Measurements from ENCODE around the gene SP6.
A peak's percentile ranks its signal among the peaks of the same experiment; 100 is the strongest.

The SP6 gene

DNA sequence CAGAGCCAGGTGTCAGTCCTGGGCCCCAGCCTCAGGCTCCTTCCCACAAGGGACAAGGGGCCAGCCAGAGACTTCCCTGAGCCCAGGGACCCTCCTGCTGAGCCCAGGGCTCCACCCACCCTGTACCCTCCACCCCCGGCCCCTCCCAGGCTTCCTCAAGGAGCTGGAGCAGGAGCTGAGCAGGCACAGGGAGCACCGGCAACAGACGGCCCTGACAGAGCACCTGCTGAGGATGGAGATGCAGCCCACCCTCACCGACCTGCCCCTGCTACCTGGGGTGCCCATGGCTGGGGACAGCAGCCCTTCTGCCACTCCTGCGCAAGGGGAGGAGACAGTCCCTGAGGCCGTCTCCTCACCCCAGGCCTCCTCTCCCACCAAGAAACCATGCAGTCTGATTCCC, 14.4 kb downstream of the SP6 start:
- no peak for DNase-seq (ENCODE audit: low read depth, low spot score)

DNA sequence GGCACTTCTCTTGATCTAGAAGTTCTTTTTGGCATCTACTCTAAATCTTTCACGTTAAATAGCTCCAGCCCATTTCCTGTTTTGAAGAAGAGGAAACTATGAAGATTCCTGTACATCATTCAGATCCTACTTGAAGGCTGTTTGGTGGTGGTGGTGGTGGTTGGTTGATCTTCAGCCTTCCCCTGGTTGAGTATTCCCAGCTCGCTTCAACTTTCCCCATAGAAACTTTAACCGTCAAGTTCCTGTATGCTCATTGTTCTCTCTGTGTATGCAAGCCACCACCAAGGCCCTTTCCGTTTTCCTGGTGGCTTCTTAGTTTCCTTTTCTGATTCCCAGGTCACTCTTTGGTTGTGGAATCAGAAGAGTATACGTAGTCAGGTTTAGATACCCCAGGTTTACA, 16.2 kb downstream of the SP6 start:
- DNase-seq (ENCODE audit: low read depth, low spot score): no peak

DNA sequence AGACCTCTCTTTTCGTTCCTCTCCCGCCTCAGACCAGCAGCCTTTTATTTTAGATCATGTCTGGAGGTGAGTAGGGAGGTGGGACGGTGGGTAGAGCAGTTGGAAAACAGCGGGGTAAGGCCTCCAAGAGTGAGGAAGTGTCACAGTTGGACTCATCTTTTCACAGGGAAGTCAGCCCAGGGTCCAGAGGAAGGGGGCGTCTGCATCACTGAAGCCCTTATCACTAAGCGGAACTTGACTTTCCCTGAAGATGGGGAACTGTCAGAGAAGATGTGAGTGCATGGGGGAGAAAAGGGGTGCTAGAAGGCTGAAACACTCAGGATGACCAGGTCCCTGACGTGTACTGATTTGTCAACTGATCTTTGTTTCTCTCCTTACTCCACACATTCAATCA, 19.0 kb downstream of the SP6 start:
- DNase-seq (ENCODE audit: low read depth, low spot score): no peak

DNA sequence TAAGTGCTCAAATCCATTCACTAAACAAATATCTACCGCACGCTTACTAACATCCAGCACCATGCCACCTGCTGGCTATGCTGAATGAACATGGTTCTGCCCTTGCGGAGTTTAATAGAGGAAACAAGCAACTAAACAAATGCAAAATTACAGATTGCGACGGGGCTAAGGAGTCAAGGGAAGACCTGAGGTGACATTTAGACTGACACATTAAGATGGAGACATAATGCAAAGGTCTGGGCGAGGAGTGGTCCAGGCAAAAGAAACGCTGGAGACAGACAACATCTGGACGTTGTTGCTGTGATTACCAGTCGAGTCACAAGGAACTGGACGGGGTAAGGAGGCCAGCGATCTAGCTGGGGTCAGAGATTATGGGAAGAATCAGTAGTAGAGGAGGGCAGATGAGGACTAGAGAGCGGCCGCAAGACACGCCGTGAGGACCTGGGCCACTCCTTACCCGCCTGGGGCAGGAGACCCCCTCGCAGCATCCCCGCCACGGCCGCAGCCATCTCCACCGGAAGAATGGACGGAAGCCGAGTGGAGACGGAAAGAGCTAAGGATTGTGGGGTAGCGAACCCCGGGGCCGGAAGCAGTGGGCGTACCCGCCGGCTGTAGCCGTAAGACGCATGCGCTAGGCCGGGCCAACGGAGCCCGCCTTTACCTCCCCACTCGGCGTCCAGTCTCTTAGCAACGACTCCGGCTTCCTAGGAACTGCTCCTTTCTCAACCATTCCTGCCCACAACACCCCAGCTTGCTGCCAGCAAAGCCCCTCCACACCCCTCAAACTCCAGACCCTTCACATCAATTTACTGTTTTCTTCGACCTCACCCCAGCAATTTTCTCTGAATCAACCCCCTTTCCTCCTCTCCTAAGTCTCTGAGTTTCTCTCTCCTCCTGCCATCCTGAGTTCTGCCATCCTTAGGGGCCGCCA, 19.7 kb downstream of the SP6 start, which contains the start of the genes LRRC46 and MRPL10:
LRRC46 (plus strand) TSS at position 668 of the 931 bp plus-strand sequence. CDS start 320 bp downstream, outside the sequence.
MRPL10 (minus strand) TSS at position 539 of the 931 bp plus-strand sequence; CDS start at position 509, 30 bp downstream.
- peak; percentile 74 for DNase-seq (ENCODE audit: low read depth, low spot score)

DNA sequence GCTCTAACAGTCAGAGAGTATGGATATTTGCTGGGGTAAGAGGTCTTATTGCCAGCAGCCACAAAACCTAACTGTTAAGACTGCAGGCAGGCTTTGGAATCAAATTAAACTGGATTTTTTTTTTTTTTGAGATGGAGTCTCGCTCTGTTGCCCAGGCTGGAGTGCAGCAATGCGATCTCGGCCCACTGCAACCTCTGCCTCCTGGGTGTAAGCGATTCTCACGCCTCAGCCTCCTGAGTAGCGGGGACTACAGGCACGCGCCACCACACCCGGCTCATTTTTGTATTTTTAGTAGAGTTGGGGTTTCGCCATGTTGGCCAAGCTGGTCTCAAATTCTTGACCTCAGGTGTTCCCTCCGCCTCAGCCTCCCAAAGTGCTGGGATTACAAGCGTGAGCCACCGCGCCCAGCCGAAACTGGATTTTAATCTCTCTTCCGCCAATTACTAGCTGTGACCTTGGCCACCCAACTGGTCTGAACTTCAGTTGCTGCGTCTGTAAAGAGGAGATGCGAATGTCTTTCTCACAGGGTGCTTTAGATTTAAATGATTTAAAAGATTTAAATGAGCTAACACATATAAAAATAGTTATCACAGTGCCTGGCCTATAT, 20.5 kb downstream of the SP6 start:
- no peak for DNase-seq (ENCODE audit: low read depth, low spot score)

DNA sequence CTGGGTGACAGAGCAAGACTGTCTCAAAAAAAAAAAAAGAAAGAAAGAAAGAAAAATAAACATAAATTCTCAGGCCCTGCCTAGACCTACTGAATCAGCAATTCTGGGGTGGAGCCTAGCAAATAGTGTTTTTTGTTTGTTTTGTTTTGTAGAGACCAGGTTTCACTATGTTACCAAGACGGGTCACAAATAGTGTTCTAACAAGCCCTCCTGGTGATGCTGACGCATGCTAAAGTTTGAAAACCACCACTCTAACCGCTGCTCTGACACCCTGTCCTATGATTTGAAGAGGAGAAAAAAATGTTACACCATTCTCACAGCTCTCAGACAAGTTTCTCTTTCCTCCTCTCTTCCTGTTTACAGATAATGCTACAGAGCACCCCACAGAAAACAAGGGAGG, 21.1 kb downstream of the SP6 start:
- no peak for DNase-seq (ENCODE audit: low read depth, low spot score)

DNA sequence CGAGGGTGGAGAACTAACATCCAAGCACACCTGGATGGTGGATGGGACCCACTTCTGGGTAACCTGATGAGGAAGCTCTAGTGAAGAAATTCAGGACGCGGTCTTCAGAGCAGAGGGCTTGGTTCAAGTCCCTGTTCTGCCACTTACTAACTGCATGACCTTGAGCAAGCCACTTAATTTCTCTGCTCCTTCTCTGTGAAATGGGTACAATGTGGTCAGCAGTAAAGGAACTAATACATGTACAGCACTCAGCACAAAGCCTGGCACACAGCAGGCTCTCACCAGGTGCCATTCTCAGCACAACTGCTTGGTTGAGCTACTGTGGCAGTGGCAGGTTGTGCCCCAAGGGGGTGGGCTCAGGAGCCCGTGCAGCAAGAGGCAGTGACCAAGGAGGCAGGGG, 27.4 kb downstream of the SP6 start:
- DNase-seq (ENCODE audit: low read depth, low spot score): no peak

DNA sequence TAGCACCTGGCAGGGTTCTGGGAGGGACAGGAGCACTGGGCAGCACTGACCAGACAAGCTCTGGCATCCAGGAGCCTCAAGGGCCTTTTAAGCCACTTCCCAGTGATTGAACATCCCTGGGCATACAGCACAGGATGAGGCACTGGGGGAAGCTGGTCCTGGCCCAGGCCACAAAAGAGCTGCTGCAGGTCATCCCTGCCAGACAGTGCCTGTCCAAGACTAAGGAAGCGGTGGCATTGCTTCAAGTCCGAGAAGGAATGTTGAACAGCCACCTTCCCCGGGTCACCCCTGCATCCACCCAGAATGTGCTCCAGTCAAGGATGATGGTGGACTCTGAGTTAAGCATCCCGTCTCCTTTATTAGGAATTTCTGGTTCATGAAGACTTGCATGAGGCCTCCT, 28.2 kb downstream of the SP6 start:
- DNase-seq (ENCODE audit: low read depth, low spot score): no peak

DNA sequence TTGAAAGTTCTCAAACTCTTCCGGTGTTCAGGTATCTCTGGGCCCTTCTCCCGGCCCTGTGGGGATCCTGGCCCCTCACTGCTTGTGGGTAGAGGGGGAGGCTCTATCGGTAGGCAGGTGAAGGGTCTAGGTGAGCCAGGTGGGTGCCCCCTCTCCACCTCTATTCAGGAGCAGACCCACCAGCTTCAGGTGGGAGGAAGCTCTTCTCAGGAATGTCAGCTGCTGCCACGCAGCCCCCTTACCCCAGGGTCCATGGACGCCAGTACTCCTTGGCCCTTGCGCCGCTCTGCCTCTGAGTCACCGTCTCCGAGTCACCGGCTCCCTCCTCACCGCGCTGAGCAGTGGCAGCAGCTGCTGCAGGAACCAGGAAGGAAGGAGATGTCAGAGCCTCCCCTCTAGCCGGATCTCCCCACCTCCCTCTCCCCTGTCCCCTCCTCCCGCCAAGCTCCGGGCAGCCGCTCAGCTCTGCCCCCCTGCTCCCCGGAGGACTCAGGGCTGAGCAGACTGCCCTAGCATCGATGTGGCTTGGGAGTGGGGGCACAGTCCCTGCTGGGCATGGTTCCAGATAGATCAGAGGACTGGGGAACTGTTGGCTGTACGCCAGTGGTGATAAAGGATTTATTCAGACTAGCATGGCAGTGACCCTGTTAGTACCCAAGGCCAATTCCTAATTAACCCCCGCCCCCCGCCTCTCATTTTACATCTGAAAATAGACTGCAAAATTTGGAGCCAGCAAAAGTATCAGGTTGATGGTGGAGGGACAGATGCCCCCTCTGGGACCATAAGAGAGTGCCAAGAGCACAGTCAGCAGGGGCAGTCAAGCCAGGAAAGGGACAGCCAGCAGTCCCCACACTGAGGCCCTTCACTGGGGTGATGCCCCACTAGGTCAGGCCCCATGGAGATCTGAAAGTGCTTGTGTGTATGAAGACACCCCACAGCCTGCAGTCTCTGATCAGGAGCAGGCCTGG, 29.3 kb downstream of the SP6 start, which contains the start of gene OSBPL7:
OSBPL7 (minus strand) TSS at position 371 of the 968 bp plus-strand sequence. CDS start 1,516 bp downstream, outside the sequence.
- no peak for DNase-seq (ENCODE audit: low read depth, low spot score)

DNA sequence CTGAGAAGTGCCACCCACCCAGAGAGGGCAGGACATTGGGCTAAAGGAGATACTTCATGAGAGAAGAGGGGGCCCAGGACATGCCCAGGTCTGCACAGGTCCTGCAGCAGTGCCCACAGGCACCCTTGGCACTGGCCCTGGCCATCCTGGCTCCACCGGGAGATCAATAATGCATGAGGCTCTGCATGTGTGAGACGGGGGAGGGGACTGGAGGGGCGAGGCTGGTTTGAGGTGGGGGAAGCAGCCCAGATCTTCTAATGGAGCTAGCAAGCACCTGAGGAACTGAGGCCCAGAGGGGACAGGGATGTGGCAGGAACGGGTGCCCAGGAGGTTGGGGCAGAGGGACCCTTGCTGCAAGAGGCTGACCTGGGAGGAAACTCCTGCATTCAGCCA, 29.9 kb downstream of the SP6 start:
- DNase-seq (ENCODE audit: low read depth, low spot score): no peak

DNA sequence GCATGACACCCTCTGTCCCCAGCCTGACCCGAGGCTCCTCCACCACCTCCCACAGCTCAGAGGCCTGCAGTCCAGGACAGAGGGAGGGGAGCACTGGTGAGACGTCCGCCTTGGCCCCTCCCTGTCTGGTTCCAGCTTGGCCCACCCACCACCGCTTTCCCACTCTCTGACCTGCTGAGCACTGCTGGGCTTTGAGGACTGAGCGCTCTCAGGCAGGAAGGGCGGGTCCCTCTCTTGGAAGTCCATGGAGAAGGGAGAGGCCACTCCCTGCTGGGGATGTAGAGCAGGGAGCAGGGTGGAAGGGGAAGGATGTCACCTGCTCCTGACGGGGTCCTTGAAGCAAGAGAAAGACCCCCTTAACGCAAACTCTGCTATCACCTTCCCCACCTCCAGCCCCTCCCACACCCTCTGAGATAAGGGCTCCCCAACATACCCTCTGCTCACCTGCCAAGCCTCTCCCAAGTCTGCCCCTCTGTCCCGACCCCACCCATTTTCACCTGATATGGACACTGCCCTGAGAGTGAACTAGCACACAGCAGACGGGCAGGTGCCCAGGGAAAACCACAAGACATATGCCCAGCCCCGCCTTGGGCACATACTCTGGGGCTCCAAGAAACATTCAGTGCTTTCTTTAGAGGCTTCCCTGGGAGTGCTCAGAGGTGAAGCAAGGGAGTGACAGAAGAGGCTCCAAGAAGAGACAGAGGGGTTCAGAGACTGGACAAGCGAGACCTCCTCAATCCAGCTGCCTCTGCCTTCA, 30.8 kb downstream of the SP6 start:
- DNase-seq (ENCODE audit: low read depth, low spot score): no peak

DNA sequence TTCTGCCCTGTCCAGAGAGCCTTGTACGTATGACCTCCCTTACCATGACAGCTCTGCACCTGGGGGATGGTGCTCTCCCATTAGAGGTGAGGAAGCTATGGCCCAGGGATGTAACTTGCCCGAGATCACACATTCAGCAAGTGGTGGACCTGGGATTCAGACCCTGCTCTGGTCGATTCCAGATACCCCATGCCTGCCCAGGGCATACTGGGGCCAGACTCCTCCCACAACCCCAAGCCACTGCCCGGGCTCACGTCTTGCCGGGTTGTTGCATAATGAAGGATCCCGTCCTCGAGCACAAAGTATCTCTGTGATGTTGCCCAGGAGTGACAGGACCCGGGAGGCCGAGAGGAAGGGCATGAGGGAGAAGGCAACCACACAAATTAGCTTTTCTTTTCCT, 31.5 kb downstream of the SP6 start:
- DNase-seq (ENCODE audit: low read depth, low spot score): no peak

DNA sequence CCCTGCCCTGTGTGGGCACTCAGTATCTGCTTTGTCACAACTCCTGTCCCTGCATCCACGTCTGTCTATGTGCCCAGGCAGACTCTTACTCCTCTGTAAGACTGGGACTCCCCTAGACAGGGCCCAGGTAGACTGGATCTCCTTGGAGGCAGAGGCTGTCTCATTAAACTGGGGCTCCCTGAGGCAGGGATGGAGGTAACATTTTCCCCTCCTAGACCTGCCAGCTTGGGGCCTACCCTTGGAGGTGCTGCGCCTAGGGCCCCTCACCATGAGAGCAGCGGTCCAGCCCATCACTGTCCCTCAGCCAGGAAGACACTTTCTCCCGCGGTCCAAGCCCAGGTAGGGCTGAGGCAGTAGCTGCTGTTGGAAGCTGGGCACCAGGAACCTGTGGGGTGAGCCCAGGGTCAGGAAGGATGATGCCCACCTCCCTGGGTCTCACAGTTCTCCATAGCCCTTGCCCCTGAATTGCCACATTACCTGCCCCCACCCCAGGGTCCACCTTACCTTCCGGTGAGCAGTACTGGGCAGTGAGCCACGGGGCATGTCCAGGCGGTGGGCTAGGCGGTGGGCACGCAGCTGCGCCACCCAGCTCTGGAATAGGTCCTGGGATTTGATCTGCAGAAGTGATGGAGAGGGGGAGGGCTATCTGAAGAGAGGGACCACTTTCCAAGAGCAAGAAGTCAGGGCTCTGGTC, 32.8 kb downstream of the SP6 start:
- DNase-seq (ENCODE audit: low read depth, low spot score): no peak

DNA sequence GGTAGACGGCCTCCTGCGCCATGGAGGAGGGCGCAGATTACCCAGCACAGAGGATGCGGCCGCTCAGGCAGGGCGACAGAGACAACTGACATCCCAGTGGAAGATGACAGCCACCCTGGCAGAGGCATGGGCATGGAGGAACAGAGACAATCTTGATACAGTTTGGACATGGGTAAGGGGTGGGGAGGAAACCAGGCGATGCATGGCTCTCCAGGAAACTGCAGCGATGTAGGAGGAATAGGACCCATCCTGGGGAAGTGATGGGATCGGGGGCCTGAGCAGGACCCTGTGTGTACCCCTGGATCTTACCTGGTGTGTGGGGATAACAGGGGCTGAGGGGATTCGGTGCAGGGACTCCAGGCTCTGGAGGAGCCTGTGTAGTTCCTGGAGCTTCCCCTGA, 34.0 kb downstream of the SP6 start:
- no peak for DNase-seq (ENCODE audit: low read depth, low spot score)

DNA sequence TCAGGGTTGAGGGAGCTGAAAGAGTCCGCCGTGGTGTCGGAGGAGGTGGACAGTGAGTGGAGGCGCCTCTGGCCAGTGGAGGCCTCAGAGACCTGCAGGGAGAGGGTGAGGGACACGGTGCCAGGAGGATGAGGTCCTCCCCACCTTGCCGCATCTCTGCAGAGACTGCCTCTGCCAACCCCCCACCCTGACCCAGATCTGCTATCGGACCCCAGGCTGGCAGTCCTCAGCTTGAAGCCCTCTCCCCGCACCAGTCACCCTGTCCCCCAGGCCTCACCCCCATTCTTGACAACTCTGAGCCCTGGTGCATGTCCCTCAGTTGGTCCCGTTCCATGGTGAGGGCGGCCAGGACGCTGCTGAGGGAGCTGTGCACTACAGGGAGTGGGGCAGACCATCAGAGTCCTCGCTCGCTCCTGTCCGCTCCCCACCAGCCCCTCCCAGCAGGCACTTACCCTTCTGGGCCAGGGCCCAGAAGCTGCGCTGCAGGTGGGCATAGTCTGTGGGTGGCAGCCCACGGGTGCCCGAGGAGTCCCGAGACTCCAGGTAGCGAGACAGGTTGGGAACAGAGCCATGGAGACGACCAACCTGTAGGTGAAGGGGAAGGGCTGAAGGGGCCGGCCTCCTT, 34.7 kb downstream of the SP6 start:
- no peak for DNase-seq (ENCODE audit: low read depth, low spot score)

DNA sequence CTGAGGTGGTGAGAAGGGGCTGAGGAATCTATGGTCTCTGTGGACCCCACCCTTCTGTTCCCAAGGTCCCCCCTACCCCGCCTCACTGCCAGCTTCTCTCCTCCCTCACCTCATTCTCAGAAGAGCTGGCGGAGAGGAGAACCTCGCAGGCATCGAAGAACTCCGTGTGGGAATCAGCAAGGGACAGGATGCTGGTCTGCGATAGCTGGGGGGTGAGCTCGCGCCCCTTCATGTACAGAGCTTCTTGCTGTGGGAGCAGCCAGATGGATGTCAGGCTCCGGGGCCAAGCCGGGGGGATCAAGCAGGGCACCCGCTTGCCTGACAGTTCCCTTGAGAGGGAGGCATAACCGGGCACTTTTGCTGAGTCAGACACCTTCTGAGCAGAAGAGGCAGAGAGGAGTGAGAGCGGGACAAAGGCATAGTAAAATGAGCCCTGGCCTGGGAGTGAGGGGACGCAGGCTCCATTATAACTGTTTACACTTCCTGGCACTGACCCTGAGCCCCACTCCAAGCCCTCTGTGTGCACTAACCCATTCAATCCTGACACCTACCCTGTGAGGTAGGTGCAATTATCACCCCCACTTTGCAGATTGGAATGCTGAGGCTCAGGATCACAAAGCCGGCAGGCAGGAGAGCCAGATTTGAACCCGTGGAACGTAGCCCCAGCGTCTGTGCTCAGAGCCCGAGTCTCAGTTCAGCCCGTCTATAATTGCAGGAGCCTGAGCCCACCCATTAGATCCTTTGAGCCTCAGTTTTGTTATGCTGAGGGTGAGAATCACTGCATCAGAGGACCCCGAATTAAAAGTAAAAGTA, 35.7 kb downstream of the SP6 start:
- no peak for DNase-seq (ENCODE audit: low read depth, low spot score)

DNA sequence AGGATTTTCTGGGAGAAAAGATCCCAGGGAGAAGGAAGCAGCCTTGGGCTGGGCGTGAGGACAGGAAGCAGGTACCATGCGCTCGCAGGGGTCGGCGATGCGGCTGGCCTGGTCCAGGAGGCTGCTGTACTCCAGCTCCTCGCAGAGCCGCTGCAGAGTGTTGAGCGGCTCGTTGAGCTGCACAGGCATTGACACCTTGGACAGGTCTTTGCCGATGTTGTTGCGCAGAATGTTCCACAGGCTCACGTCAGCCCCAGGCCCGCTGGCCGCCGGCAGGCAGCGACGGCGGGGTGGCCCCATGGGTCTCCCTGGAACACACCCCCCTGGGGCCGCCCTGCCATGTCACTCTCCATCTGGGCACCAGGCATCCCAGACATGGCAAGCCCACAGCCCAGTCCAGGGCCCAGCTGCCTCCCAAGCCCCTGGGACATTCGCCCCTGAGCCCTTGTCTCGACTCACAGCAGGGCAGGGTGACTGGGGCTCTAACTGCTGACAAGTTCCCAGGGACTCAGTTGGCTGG, 37.4 kb downstream of the SP6 start:
- no peak for DNase-seq (ENCODE audit: low read depth, low spot score)

DNA sequence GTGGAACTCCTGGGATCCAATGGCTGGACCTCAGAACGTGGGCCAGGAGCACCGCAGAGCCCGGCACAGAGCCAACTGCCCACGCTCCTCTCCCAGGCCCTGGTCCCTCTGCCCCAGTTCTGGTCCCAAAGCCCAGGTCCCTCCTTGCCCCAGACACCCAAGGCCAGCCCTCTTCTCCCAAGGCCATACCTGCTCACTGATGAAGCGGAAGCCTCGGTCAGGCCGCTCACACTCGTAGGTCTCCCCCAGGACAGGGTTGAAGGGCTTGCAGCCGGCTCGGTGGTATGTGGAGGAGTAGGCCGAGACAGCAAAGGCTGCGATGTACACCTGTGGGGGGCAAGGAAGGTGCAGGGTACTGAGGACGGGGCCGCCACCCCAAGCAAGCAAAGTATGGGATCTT, 37.9 kb downstream of the SP6 start:
- no peak for DNase-seq (ENCODE audit: low read depth, low spot score)

Measured in iPS DF 19.7 (cell line).